Panc1 (cell line): ENCODE data around the gene DPAGT1. TPM values are rescaled to one million over a fixed set of nuclear protein-coding genes. Genes with fewer than 3 reads are reported as not detected.

Experiments used
- ATAC-seq: fragments of 200-7000 bp; cut with Tn5 transposase; 2 replicates; pipeline ENCODE4 v1.9.1; 2020; ENCODE audit warnings: mild to moderate bottlenecking, moderate library complexity
- BruUV-seq: library from RNA; stranded (reverse); fragments of 400-500 nt; replicated peaks from 2 replicates; lab custom pipeline; 2021; lab: Mats Ljungman, UMichigan
- CTCF ChIA-PET: fragments of 300-600 bp; sonication (Branson Sonifier 250); formaldehyde crosslinking; loops from one replicate; lab custom pipeline; 2022; ENCODE audit warnings: antibody characterized with exemption; lab: Charles Lee
- POLR2A ChIA-PET: fragments of 300-600 bp; sonication (Branson Sonifier 250); formaldehyde crosslinking; loops from one replicate; lab custom pipeline; 2022; ENCODE audit warnings: antibody characterized with exemption; lab: Charles Lee
- DNase-seq: peaks from one replicate; pipeline ENCODE4 v3.0.0-alpha.2; 2010; ENCODE audit warnings: low read depth, low spot score
- H3K27ac ChIP-seq: 2 replicates; pipeline ENCODE4 v1.5.1; 2011; ENCODE audit warnings: mild to moderate bottlenecking, low read length, inconsistent platforms
- H3K27me3 ChIP-seq: fragments of 200-500 bp; sonication (Bioruptor generic); 2 replicates; pipeline ENCODE4 v1.6.0; 2014; ENCODE audit warnings: low read length, inconsistent platforms; ENCODE audit not compliant: control insufficient read depth, insufficient read depth
- H3K36me3 ChIP-seq: fragments of 200-500 bp; sonication (Bioruptor generic); 2 replicates; pipeline ENCODE4 v1.5.1; 2014; ENCODE audit warnings: inconsistent platforms, mild to moderate bottlenecking, low read length, moderate library complexity; ENCODE audit not compliant: control insufficient read depth, insufficient read depth
- H3K4me1 ChIP-seq: 2 replicates; pipeline ENCODE4 v1.5.1; 2011; ENCODE audit warnings: inconsistent platforms, mild to moderate bottlenecking, low read length, moderate library complexity; ENCODE audit not compliant: control insufficient read depth, insufficient read depth
- H3K4me3 ChIP-seq, 2 experiments: 2 replicates each; pipeline ENCODE4 v1.5.1; 2011 to 2012; ENCODE audit warnings: low read depth in 2 of 2, low read length in 2 of 2, mild to moderate bottlenecking in 2 of 2, inconsistent platforms in 1 of 2, moderate library complexity in 1 of 2
- H3K9me3 ChIP-seq: fragments of 200-500 bp; sonication (Bioruptor generic); 2 replicates; pipeline ENCODE4 v1.5.1; 2014; ENCODE audit warnings: low read depth, mild to moderate bottlenecking, inconsistent platforms, low read length, moderate library complexity; ENCODE audit not compliant: control insufficient read depth, insufficient read depth
- CTCF ChIP-seq: fragments of 450-650 bp; IDR thresholded peaks from 2 replicates; pipeline ENCODE4 v1.5.1; 2017; ENCODE audit warnings: mild to moderate bottlenecking
- POLR2AphosphoS5 ChIP-seq: IDR thresholded peaks from 2 replicates; pipeline ENCODE4 v1.6.1; 2012; ENCODE audit warnings: mild to moderate bottlenecking, low read depth, low read length, moderate library complexity
- REST ChIP-seq, 2 experiments: IDR thresholded peaks; 2 replicates each; pipeline ENCODE4 v1.6.1; 2011 to 2012; ENCODE audit warnings: low read depth in 2 of 2, control low read depth in 1 of 2, low read length in 1 of 2, mild to moderate bottlenecking in 1 of 2, moderate library complexity in 1 of 2; ENCODE audit not compliant: insufficient read depth in 1 of 2
- SIN3A ChIP-seq: IDR thresholded peaks from 2 replicates; pipeline ENCODE4 v1.6.1; 2012; ENCODE audit warnings: low read depth, mild to moderate bottlenecking, low read length, moderate library complexity, borderline replicate concordance; ENCODE audit not compliant: insufficient read depth
- TCF7L2 ChIP-seq: IDR thresholded peaks from 2 replicates; pipeline ENCODE4 v1.6.1; 2011; ENCODE audit warnings: mild to moderate bottlenecking, low read depth, low read length, inconsistent platforms
- in situ Hi-C: cut with HindIII; loops from 2 replicates; pipeline ENCODE4 v1.10.0; 2016; ENCODE audit warnings: low sequenced_read_pairs, low pct_unique_long_range_greater_than_20kb
- intact Hi-C: fragments of 100-400 bp; cut with micrococcal nuclease; formaldehyde crosslinking; loops from one replicate; pipeline ENCODE4 v1.10.0; 2022; ENCODE audit not compliant: unreplicated experiment
- total RNA-seq: library from RNA; stranded (reverse); gene quantifications from one replicate; pipeline ENCODE4 v1.2.1, GENCODE V29; 2021; ENCODE audit not compliant: unreplicated experiment

The DPAGT1 gene
- total RNA-seq, 1 experiment from 2014 or later = 72.1 TPM

- ChIA-PET POLR2A (no interaction called here), CTCF (no interaction called here)
- in situ Hi-C loops = no loop called here
- no TSS peak for BruUV-seq
- Histone ChIP-seq H3K36me3 (peaks cover 14% of the 10 kb centered on the region; the same call in 1 of the 2 replicates), H3K27me3 (no peaks in the 10 kb centered on the region), H3K4me1 (no peaks in the 10 kb centered on the region), H3K4me3 (no peak overlapping the region), H3K27ac (no peak overlapping the region), H3K9me3 (no peaks in the 10 kb centered on the region)
- TF ChIP-seq CTCF = no peak
- TF ChIP-seq REST (IDR thresholded peaks at IDR 0.05; ENCODE audit: insufficient read depth in 1 of 2, low read depth in 2 of 2, low read length in 1 of 2) = no peak
- no peak for TF ChIP-seq POLR2AphosphoS5
- no peak for TF ChIP-seq SIN3A
- no peak for TF ChIP-seq TCF7L2
- ATAC-seq (no peak), DNase-seq (no peak)
- intact Hi-C loops = no loop called here
Observed at GRCh38 chr11:119049081-119049480, 52.6 kb downstream of the DPAGT1 start.

- ATAC-seq = no peak
- Histone ChIP-seq H3K27me3 (no peaks in the 10 kb centered on the region), H3K27ac (no peak overlapping the region), H3K36me3 (peaks cover 11% of the 10 kb centered on the region; the same call in 1 of the 2 replicates), H3K4me3 (no peak overlapping the region), H3K9me3 (no peaks in the 10 kb centered on the region), H3K4me1 (no peaks in the 10 kb centered on the region)
- no peak for TF ChIP-seq SIN3A
- intact Hi-C loops = no loop called here
- ChIA-PET POLR2A (no interaction called here), CTCF (no interaction called here)
- BruUV-seq = no TSS peak
- DNase-seq = no peak
- in situ Hi-C loops = no loop called here
Observed at GRCh38 chr11:119048644-119049043, 53.0 kb downstream of the DPAGT1 start.

GRCh38 chr11:119047205-119047604 lies 54.4 kb downstream of the DPAGT1 start:
- no peaks in the 10 kb centered on the region for H3K4me1 ChIP-seq
- no peak overlapping the region for H3K4me3 ChIP-seq
- no peak for DNase-seq
- intact Hi-C loops = no loop called here
- in situ Hi-C loops = no loop called here
- no peak for TF ChIP-seq CTCF
- TF ChIP-seq REST (IDR thresholded peaks at IDR 0.05; ENCODE audit: insufficient read depth in 1 of 2, low read depth in 2 of 2, low read length in 1 of 2) = no peak
- no peak for TF ChIP-seq TCF7L2
- no peak for TF ChIP-seq SIN3A
- no peak for TF ChIP-seq POLR2AphosphoS5
- no peak for ATAC-seq
- no peaks in the 10 kb centered on the region for H3K27me3 ChIP-seq
- H3K36me3 ChIP-seq = peaks cover 3% of the 10 kb centered on the region; the same call in 1 of the 2 replicates
- H3K27ac ChIP-seq = no peak overlapping the region
- no TSS peak for BruUV-seq
- CTCF ChIA-PET = interaction anchor here (0.7 kb wide), 1 partner anchor 74 kb away, joined by 4 read pairs; the partner anchor contains the start of gene HINFP
- H3K9me3 ChIP-seq = no peaks in the 10 kb centered on the region
- POLR2A ChIA-PET = interaction anchor here (0.6 kb wide), 3 partner anchors 10 to 620 kb away, joined by 3 to 5 read pairs (median 3); no protein-coding TSS in a partner anchor
